GM13976 (cell line): ENCODE results near the gene CCSER2.

ENCODE experiments used
- DNase-seq: peaks from one replicate; pipeline ENCODE4 v3.0.0; 2012; ENCODE audit warnings: low spot score
- CTCF ChIP-seq: IDR thresholded peaks from 2 replicates; pipeline ENCODE4 v1.5.1; 2012; ENCODE audit warnings: borderline replicate concordance, mild to moderate bottlenecking; ENCODE audit not compliant: insufficient read depth; ENCODE audit errors: extremely low read depth, missing control alignments, control extremely low read depth
- in situ Hi-C: fragments of 300-500 bp; cut with MboI; formaldehyde crosslinking; loops from one replicate; pipeline ENCODE4 v1.12.0; 2022; ENCODE audit warnings: low sequenced_read_pairs, mixed read lengths, inconsistent platforms; ENCODE audit not compliant: unreplicated experiment

Gene CCSER2

GRCh38 chr10:84453303-84453702 is 124.9 kb downstream of the CCSER2 start:
- DNase-seq, result no peak
- in situ Hi-C loops, result no loop called here
- no peak for TF ChIP-seq CTCF

GRCh38 chr10:84456126-84456525 is 127.7 kb downstream of the CCSER2 start:
- no peak for DNase-seq
- no peak for TF ChIP-seq CTCF
- in situ Hi-C loops, result no loop called here

GRCh38 chr10:84460520-84460919 is 132.1 kb downstream of the CCSER2 start:
- in situ Hi-C loops, result no loop called here
- DNase-seq, result no peak
- TF ChIP-seq CTCF, result no peak

GRCh38 chr10:84469470-84469869 is 141.1 kb downstream of the CCSER2 start:
- no peak for TF ChIP-seq CTCF
- in situ Hi-C loops, result no loop called here
- DNase-seq, result no peak

GRCh38 chr10:84473136-84473535 is 144.7 kb downstream of the CCSER2 start:
- no peak for DNase-seq
- no peak for TF ChIP-seq CTCF
- in situ Hi-C loops, result no loop called here

- TF ChIP-seq CTCF, result no peak
- no peak for DNase-seq
- in situ Hi-C loops, result no loop called here
These were observed 149.2 kb downstream of the CCSER2 start for GRCh38 chr10:84477398-84478128.
